H4 (cell line): ENCODE data around the gene ANXA5. TPM values are rescaled to one million over a fixed set of nuclear protein-coding genes. Genes with fewer than 3 reads are reported as not detected.

Source experiments
- DNase-seq: peaks from one replicate; pipeline ENCODE4 v3.0.0-alpha.2; 2015; ENCODE audit warnings: low spot score
- total RNA-seq: library from RNA; depleted of rRNA; stranded (reverse); fragments of >200 nt; shearing (Covaris generic); gene quantifications from 2 replicates; pipeline ENCODE4 v1.2.3, GENCODE V29; 2014

ANXA5 gene
- total RNA-seq, 1 experiment from 2014 or later = 836 TPM

DNA sequence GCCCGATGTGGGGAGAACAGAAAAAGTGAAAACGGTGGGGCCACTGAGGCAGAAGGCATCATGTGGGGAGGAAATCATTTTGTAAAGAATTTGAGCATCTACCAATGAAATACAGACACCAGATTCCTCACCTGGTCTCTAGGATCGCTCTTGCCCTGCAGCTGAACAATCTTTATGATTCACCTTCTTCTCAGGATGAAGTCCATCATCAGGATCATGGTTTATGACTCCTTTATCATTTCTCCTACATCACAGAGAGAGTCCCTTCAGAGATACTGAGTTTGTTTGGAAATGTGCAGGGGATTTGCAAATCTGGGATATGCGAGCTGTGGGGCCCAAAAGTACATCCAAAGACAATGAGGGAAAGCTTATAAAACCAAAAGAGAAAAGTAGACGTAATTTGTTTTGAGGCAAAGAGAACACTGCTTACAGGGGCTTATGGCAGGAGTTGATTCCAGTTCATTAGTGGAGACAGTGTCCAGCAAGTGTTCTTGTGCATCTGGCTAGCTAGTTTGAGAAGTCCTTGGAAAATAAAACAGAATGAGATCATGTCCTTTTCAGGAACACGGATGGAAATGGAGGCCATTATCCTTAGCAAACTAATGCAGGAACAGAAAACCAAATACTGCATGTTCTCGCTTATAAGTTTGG lies 15.3 kb upstream of the ANXA5 start:
- DNase-seq = no peak

DNA sequence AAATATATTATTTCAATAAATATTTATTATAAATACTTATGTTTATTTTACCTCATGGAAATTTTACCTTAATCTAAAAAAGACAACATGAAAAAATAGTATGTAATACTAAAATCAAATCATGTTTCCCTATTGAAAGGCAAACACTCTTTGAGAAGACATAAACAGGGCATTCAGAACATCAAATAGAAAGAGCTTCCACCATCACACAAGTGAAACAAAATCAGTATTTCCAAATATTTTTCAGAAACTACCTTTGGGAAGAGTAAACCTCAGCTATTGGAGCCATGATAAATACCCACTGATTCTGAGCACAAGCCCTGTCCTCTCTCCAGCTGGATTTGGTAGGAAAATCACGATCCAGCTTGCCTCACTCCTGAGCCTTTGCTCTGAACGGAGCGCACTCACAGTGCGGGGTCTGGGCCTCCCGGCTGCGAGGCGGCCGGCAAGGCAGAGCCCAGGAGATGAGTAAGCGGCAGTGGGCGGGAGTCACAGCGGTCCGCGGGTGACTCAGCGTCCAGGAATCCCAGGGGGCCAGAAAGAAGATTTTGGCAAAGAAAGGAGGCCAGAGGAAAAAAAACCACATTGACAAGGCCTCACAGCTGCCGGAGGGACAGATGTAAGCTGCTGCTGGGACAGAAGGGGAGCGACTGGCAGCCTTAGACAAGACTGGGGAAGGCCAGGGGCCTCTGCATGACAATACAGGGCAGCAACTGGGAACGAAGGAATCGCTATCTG lies 14.7 kb upstream of the ANXA5 start:
- peak; percentile 91 for DNase-seq

DNA sequence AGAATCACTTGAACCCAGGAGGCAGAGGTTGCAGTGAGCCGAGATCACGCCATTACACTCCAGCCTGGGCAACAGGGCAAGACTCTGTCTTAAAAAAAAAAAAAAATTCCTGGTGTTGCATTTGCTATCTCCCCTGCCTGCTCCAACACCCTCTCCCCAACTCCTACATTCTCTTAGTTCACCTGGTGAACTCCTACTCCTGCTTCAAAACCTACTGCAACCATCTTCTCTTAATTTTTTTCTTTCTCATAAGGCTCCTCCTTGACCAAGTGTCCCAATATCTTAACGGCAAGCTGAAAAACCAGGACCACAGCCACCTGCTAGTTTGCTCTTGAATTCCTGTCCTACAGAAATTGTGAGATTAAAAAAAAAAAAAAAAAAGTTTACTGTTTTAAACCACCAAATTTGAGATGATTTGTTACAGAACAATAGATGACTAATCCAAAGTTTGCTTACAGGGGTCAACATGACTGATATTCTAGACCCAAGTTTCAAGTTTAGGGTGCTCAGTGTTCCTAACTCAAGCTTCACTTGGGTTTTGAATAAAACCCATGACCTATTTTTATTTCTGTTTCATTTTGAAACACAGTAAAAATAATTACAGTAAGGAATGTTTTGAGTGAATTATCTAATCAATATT lies 13.1 kb upstream of the ANXA5 start:
- DNase-seq = no peak

DNA sequence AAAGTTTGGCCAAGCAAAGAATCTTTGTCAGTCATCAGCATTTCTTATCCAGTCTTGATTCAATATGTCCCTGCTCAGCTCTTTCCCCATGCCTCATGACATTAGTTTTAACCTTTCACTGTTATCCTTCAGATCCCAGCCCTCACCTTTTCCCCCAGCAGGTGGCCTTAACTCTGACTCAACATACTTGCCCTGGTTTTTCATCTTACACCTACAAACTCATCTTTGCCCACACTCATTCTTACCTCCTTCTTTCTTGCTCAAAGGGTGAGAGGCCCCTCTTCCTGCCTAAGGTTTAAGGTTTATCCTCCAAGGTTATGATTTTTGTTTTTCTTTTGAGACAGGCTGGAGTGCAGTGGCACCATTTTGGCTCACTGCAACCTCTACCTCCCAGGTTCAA lies 10.6 kb upstream of the ANXA5 start:
- DNase-seq = no peak

DNA sequence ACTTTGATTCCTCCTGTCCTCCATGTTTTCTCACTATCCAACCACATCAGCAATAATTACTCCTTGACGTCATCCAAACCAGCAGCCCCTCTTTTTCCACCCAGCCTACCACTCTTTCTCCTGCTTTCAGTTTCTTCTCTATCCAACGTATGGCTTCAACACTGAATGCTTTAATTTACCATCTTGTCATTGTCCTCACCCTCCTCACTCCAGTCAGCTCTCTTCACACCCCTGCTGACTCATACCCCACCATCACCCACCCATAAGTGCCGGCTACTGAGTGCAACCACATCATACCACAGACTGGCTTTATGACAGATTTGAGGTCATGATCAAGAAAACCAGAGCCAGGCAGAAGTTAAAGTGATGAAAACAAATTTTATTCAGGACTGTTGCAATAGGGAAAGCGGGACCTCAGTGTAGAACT lies 9.8 kb upstream of the ANXA5 start:
- peak; percentile 76 for DNase-seq

DNA sequence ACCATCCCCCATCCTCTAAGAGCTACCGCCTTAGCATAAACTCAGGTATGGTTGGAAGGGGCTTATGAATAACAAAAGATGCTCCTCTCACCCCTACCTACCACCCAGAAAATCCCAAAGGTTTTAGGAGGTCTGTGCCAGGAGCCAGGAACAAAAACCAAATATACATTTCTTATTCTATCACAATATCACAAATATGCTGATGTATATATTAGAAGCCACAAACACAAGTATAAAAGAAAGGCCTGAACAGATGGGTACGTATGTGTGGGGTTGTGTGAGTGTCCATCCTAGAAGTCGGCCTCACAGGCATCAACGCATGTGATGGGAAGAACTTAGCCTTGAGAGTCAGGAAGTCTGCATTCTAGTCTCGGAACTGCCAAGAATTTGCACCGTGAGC lies 8.7 kb upstream of the ANXA5 start:
- DNase-seq = no peak

DNA sequence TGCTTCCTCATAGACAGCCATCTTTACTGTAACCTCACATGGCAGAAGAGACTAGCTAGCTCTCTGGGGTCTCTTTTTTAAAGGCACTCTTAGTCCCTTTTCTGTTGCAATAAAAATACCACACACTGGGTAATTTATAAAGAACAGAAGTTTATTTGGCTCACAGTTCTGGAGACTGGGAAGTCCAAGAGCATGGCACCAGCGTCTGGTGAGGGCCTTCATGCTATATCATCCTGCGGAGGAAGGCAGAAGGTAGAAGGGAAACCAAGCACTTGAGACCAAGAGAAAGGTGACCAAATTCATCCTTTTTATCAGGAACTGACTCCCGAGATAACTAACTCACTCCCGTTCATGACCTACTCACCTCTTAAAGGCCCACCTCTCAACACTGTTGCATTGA lies 5.4 kb upstream of the ANXA5 start:
- DNase-seq = no peak

DNA sequence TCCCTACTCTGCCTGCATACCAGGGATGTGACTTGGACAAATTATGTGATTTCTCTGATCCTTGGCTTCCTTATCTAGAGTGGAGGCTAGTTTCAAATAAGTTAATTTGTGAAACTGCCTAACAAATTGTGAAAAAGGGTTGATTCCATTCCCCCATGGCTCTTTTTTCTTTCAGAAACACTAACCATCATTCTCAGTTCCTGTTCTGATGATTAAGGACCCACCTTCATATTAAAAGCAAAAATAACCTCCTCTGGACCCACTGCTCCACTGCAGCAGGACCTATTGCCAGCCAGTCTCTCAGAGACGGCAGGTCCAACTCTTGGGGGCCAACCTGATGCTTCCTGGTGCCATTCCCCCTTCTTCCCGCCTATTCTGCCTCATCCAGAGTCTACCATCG lies 4.5 kb upstream of the ANXA5 start:
- no peak for DNase-seq

DNA sequence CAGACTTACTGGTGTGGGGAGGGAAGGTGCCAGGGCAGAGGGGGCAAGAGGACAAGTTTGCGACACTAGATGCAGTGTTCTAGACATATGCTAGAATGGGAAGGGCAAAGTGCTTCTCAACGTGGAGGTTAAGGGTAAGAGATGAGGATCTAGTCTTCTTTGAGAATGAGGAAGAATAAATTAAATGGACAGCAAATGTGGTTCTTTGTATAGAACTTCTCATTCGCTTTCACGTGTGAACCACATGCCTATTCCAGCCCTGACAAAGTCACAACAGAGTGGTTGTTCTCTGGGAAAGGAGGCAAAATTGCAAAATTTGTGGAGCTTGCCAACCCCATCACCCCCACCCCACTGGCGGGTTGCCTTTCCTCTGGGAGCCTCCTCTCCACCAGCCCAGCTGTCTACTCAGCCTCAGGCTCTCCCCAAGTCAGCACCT lies 1.5 kb upstream of the ANXA5 start:
- DNase-seq = no peak

DNA sequence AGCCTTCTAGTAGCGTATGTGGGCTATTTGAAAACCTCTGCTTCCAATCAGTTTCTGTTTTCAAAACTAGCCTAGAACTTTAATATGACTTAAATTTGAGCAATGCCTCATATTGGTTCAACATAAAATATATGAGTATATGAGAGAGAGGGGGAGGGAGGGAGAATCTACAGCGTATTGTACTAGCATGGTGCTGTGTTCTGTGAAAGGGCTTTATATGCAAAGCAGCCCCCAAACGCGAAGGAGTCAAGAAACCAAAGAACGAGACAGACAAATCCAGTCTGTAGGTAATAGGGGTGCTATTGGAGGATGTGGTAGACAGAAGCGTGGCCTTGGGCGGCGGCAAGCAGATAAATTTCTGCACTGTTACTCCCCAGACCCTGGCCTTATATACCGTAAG lies 784 bp upstream of the ANXA5 start:
- no peak for DNase-seq

DNA sequence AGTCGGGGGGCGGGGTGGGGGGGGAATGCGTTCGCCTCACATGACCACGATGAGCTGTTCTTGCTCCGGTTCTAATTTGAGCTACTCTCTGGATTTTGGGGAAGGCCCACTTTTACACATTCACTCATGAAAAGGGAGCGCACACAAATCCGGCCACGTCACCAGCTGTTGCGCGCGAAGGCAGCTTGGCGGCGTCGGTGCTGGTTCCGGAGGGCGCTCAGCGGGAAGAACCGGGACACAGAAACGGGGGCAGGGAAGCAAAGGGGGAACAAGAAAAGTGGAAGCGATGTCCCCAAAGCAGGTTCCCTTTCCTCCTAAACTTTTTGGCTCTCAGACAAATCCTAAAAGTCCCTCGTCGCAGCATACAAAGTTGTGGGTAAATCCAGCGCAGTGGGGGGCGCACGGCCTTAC lies 605 bp downstream of the ANXA5 start:
- DNase-seq = peak; percentile 60

DNA sequence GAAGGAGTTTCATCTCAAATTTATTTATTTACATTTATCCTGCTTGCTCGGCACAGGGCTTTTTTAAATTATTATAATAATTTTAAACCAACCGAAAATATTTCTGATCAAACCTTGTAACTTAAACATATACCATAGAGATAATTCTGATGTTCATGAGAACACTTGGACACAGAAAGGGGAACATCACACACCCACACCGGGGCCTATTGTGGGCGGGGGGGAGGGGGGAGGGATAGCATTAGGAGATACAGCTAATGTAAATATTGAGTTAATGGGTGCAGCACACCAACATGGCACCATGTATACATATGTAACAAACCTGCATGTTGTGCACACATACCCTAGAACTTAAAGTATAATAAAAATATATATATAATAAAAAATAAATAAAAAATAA lies 2.9 kb downstream of the ANXA5 start:
- no peak for DNase-seq

DNA sequence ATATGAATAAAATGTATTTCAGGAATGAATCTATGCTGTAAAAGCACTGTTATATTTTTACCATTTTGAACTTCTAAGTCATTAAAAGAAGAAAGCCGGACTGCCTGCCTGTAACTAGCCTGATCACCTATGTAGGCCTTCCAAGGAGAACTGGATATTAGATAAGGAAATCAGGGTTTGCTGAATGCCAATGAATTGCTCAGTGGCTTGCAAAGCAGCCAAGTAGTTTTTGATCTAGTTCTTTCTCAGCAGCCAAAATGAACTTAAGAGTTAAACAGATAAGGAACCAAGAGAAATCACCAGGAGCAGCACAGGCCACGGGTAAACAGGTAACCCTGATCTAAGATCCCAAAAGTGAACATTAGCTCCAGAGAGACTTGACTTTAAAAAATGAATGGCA lies 3.3 kb downstream of the ANXA5 start:
- no peak for DNase-seq

DNA sequence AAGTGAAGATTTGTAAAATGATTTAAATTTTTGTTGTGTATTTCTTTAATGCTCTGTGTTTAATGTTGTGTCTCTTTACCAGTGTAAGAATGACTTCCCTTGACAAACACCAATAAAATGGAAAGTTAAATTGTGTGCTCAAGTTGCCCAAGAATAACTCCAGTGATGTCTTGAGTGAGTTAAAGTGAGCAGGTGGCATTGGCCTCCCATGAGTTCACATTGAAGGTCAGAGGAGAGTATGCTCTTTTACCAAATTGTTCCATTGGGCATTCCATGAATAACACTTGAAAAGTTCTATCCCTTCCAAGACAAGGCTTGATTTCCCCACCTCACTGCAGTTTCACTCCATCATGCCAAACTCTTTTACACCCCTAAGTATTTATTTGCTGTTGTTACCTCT lies 4.5 kb downstream of the ANXA5 start:
- no peak for DNase-seq

DNA sequence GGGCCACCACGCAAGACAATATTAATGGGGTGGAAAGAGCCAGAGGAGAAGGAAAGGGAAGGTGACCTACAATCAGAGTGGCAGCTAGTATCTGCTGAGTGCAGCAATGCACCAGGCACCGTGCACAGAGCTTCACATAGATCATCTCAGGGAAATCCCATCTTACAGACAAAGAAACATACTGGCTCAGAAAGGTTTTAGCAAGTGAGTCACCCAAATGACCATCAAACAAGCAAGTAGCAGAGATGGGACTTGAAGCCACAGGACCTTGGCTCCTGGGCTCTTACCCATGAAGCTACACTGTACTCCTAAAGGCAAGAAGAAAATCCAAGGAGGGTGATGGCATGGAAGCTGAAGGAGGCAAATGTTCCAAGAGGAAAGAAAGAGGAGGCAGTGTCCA lies 6.8 kb downstream of the ANXA5 start:
- no peak for DNase-seq

DNA sequence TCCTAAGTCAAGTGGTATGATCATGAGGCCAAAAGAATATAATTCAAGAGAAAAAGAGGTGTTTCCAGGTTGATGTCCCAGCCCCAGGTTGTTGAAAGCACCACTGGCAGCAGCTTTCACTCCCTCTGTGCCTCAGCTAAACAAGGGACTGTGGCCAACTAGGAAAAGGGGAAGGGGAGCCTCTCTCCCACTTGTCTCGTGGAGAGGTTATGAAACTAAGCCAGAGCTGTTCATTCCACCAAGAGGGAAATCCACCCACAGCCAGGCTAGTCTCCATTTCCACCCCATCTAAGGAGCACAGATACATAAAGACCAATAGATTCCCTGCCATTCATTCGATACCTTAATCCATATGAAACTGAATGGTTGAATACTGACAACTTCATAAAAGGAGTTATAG lies 8.1 kb downstream of the ANXA5 start:
- no peak for DNase-seq

DNA sequence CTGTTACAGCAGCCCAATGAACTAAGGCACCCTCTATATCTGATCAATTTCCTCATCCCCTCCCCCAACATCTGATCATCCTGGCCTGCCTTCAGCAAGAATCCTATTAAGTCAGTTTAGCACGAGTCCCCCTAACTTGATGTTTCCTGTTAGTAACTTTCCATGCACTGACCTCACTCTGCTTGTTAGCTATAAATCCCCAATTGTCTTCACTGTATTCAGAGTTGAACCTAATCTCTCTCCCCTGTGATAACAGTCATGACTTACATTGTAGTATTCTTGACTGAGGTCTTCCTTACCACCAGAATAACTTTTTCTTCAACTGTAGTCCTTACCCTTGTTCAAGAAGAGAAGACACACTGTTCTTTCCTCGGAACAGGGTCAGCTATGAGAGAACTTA lies 8.5 kb downstream of the ANXA5 start:
- no peak for DNase-seq

DNA sequence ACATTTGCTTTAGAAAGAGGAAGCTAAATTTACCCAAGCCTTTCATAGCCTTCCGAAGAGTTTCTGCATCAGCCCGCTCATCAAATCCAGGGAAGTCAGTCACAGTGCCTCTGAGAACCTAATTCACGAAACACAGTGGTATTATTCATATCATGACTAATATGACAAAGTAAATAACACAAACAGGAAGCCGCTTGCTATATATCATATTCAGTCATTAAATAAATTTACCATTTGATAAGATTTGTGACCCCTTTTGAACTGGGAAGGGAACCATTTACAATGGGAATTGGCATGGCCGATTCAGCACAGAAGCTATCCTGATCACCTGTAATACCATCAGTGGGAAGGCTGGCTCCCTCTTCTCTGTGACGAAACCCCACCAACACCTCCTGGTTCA lies 10.5 kb downstream of the ANXA5 start:
- DNase-seq = no peak

DNA sequence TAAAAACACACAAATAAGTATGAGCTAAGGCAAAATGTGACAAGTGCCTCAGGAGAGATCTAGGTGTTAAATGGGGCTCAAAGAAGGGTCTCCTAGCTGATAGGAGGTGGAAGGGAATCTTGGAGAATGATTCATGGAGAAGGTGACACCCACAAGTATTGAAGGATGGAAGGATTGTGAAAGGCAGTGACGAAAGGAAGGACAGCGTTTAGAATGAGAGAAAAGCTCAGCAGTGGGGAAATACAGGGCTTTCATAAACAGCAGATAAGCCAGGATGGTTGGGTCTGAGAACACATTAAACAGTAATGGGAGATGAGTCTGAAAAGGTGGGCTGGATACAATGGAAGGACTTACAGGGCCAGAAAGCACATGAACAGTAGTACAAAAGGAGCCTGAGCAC lies 11.5 kb downstream of the ANXA5 start:
- no peak for DNase-seq

DNA sequence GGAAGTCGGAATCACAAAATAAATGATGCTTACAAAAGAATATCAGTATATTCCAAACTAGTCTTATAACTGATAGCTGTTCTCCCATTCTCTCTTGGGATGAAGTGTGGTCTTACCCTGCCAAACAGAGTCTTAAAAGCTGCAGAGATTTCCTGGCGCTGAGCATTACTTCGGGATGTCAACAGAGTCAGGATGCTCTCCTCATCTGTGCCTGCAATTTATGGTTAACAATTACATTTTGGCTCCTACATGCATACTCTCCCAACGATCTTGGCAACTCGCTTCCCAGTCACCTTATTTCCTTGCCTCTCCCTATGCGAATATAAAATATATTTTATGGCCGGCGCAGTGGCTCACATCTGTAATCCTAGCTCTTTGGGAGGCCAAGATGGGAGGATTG lies 12.2 kb downstream of the ANXA5 start:
- no peak for DNase-seq

DNA sequence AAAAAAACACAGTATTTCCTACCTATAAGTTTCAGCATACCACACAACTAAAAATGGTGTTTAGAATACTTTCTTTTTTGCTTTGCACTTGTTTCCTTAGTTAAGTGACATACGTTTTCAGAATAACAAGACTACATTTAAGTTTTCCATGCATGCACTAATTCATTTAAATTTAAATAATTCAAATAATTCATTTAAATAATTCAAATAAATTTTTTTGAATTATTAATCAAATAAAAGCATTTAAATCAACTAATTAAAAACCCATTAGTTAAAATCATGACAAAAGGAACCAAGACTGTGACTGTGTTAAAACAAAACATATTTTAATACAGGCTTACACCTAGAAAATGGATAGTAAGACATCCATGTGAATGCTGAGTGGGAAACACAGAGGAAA lies 12.8 kb downstream of the ANXA5 start:
- no peak for DNase-seq

DNA sequence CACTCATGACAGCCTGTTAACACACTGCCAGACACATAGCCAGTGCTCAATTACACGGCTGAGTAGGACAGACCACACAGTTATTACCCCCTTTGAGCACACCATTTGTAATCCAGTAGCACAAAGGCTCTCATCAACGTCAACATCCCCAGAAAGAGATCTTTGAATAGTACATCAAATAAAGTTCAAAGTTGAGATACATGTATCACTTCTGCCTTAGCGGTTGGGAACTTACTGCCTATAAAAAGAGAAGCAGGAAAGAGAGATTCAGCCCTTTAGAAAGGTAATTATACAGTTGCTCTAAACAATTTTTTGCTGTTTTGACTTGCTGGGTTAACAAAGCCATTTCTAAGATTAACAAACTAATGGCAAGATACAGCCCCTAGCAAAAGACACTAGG lies 16.2 kb downstream of the ANXA5 start:
- no peak for DNase-seq

DNA sequence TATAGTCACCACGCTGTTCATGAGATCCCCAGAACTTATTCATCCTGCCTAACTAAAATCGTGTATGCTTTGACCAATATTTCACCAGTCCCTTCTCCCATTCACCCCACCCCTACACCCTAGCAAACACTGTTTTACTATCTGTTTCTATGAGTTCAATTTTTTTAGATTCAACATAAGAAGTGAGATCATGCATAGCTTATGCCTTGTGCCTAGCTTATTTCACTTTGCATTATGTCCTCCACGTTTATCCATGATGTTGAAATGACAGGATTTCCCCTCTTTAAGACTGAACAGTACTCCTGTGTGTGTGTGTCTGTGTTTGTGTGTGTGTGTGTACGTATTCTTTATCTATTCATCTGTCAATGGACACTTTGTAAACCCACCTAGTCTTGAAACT lies 16.8 kb downstream of the ANXA5 start:
- no peak for DNase-seq
